HuH-7 (cell line): ENCODE data around the gene DMXL2.
"Not testable (repeated sequence)": the region's sequence is repeated elsewhere in the genome, so short reads cannot be mapped to it uniquely, and the experiment has no call there.

Source experiments
- DNase-seq: peaks from one replicate; pipeline ENCODE4 v3.0.0; 2011; ENCODE audit warnings: low spot score

Gene DMXL2

GRCh38 chr15:51624022-51624421, 1.5 kb upstream of the DMXL2 start:
- no peak for DNase-seq

- DNase-seq = no peak
Observed at GRCh38 chr15:51623386-51623938, 891 bp upstream of the DMXL2 start.

- DNase-seq = peak; percentile 42
Observed at GRCh38 chr15:51621936-51622603, 501 bp downstream of the DMXL2 start.

- no peak for DNase-seq
Observed at GRCh38 chr15:51621155-51621765, 1.3 kb downstream of the DMXL2 start.

- DNase-seq = no peak
Observed at GRCh38 chr15:51620641-51621040, 1.9 kb downstream of the DMXL2 start.

GRCh38 chr15:51620122-51620521, 2.4 kb downstream of the DMXL2 start:
- DNase-seq = no peak

GRCh38 chr15:51619331-51620035, 3.1 kb downstream of the DMXL2 start:
- DNase-seq = no peak

GRCh38 chr15:51617886-51618285, 4.7 kb downstream of the DMXL2 start:
- no peak for DNase-seq

- no peak for DNase-seq
Observed at GRCh38 chr15:51613951-51614350, 8.6 kb downstream of the DMXL2 start.

GRCh38 chr15:51612669-51613068, 9.9 kb downstream of the DMXL2 start:
- not testable (repeated sequence) for DNase-seq

GRCh38 chr15:51603462-51603948, 19.1 kb downstream of the DMXL2 start:
- DNase-seq = not testable (repeated sequence)

GRCh38 chr15:51603002-51603401, 19.6 kb downstream of the DMXL2 start:
- DNase-seq = no peak

- no peak for DNase-seq
Observed at GRCh38 chr15:51602484-51602883, 20.1 kb downstream of the DMXL2 start.

- DNase-seq = no peak
Observed at GRCh38 chr15:51601801-51602200, 20.8 kb downstream of the DMXL2 start.

GRCh38 chr15:51600114-51600513, 22.5 kb downstream of the DMXL2 start:
- DNase-seq = no peak

- DNase-seq = no peak
Observed at GRCh38 chr15:51589881-51590568, 32.5 kb downstream of the DMXL2 start.

GRCh38 chr15:51588966-51589365, 33.6 kb downstream of the DMXL2 start:
- no peak for DNase-seq

- DNase-seq = no peak
Observed at GRCh38 chr15:51585986-51586385, 36.6 kb downstream of the DMXL2 start.

- DNase-seq = no peak
Observed at GRCh38 chr15:51580982-51581381, 41.6 kb downstream of the DMXL2 start.

GRCh38 chr15:51580385-51580784, 42.2 kb downstream of the DMXL2 start:
- no peak for DNase-seq

- no peak for DNase-seq
Observed at GRCh38 chr15:51579012-51579411, 43.6 kb downstream of the DMXL2 start.

GRCh38 chr15:51577636-51578304, 44.8 kb downstream of the DMXL2 start:
- DNase-seq = no peak
